Kidney epithelial cell (primary cell): ENCODE results near the gene DCANP1. TPM values are rescaled to one million over a fixed set of nuclear protein-coding genes. Genes with fewer than 3 reads are reported as not detected.
"Not testable (repeated sequence)": the region's sequence is repeated elsewhere in the genome, so short reads cannot be mapped to it uniquely, and the experiment has no call there.

Experiments used
- DNase-seq: peaks from one replicate; pipeline ENCODE4 v3.0.0-alpha.2; 2010; ENCODE audit warnings: low read depth
- H3K27me3 ChIP-seq: 2 replicates; pipeline ENCODE4 v1.6.0; 2011; ENCODE audit warnings: low read length; ENCODE audit not compliant: control insufficient read depth, insufficient read depth
- H3K36me3 ChIP-seq: 2 replicates; pipeline ENCODE4 v1.5.1; 2011; ENCODE audit warnings: low read length; ENCODE audit not compliant: control insufficient read depth, insufficient read depth
- H3K4me3 ChIP-seq: 2 replicates; pipeline ENCODE4 v1.5.1; 2011; ENCODE audit warnings: low read depth, mild to moderate bottlenecking, control low read depth, low read length
- total RNA-seq: library from RNA; depleted of rRNA; stranded (reverse); fragments of >200 nt; gene quantifications from 2 replicates; pipeline ENCODE4 v1.2.3, GENCODE V29; 2015
- TF ChIP-seq, protein P1 (sequence below): IDR thresholded peaks from 2 replicates; pipeline ENCODE4 v1.5.1; 2011; ENCODE audit warnings: mild to moderate bottlenecking, moderate library complexity, low read length, control low read depth, inconsistent platforms; ENCODE audit not compliant: insufficient read depth, poor library complexity, severe bottlenecking

The DCANP1 gene, protein sequence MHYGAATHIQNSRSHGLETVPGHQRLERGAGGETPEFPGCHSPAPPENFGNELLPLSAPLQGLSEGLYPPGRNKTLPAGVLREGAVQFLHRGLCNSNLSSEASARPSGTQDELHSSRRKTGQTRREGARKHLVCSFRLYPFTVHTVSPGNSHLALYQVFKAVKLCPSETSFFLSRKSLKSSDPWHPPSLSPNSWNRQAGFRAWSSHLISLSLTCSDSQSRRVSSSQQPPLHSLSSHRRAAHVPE
- not detected in 2 replicates for total RNA-seq

DNA sequence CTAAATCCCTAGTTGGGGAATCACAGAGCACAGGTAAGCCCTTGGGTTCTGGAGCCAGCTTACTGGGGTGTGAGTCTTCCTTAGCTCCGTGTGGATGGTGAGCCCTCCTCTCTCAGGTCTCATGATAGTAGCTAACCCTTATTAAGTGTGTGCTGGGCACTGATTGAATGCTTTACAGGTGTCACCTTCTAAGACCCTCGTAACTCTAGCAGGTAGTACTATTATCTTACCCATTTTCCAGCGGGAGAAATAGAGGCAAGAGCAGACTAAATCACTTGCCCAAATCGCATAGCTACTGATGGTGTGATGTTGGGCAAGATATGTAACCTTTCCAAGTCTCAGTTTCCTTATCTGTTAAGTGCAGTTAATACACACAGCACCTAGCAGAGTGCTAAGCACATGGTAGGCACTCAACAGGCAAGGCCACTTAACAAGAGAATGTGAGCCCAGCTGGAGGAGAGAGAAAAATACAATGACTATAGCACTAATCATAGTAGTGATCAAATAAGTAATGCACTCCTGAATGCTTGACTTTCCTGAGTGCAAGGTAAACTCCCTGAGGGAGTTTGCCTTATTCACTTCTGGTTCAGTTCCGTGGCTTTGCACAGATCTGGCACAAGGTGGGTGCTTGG, at the start of gene DCANP1:
Gene DCANP1 (minus strand): TSS at position 51 of the 632 bp plus-strand sequence. CDS start 240 bp downstream, outside the sequence.
- TF ChIP-seq, protein P1, sequence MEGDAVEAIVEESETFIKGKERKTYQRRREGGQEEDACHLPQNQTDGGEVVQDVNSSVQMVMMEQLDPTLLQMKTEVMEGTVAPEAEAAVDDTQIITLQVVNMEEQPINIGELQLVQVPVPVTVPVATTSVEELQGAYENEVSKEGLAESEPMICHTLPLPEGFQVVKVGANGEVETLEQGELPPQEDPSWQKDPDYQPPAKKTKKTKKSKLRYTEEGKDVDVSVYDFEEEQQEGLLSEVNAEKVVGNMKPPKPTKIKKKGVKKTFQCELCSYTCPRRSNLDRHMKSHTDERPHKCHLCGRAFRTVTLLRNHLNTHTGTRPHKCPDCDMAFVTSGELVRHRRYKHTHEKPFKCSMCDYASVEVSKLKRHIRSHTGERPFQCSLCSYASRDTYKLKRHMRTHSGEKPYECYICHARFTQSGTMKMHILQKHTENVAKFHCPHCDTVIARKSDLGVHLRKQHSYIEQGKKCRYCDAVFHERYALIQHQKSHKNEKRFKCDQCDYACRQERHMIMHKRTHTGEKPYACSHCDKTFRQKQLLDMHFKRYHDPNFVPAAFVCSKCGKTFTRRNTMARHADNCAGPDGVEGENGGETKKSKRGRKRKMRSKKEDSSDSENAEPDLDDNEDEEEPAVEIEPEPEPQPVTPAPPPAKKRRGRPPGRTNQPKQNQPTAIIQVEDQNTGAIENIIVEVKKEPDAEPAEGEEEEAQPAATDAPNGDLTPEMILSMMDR = no peak
- no peak within 1 kb of the TSS for H3K4me3 ChIP-seq
- H3K27me3 ChIP-seq = peaks cover 4% of the 10 kb centered on the region
- no peaks in the 10 kb centered on the region for H3K36me3 ChIP-seq
- no peak for DNase-seq

DNA sequence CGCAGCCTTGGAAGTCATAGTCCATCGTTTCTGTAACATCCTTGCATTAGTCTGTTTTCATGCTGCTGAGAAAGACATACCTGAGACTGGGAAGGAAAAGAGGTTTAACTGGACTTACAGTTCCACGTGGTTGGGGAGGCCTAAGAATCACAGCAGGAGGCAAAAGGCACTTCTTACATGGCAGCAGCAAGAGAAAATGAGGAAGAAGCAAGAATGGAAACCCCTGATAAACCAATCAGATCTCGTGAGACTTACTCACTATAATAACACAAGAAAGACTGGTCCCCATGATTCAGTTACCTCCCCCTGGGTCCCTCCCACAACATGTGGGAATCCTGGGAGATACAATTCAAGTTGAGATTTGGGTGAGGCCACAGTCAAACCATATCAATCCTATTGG, 48.4 kb upstream of the DCANP1 start:
- H3K27me3 ChIP-seq = peaks cover 20% of the 10 kb centered on the region
- DNase-seq, H3K36me3 ChIP-seq, H3K4me3 ChIP-seq: not testable (repeated sequence)

DNA sequence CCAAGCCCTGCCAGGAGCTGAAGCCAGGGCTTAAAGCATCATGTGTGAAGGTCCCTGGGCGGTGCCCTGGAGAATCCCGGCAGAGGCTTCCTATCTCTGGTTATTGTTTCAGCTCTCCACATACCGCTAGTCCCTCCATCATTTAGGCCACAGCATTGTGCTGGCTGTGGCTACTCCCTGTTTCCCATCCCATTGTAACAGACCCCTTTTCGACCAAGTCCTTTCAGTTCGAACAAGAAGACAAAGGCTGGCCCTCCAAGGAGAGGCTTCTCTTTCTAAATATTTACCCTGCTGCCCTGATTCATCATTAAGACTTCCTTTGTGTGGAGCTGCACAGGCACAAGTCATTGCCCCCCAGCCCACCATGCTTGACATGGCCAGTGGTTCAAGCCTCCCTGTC, 47.0 kb upstream of the DCANP1 start:
- no peak for DNase-seq
- Histone ChIP-seq H3K4me3 (no peak overlapping the region), H3K36me3 (no peaks in the 10 kb centered on the region), H3K27me3 (peaks cover 33% of the 10 kb centered on the region)
- TF ChIP-seq, protein P1 = no peak

DNA sequence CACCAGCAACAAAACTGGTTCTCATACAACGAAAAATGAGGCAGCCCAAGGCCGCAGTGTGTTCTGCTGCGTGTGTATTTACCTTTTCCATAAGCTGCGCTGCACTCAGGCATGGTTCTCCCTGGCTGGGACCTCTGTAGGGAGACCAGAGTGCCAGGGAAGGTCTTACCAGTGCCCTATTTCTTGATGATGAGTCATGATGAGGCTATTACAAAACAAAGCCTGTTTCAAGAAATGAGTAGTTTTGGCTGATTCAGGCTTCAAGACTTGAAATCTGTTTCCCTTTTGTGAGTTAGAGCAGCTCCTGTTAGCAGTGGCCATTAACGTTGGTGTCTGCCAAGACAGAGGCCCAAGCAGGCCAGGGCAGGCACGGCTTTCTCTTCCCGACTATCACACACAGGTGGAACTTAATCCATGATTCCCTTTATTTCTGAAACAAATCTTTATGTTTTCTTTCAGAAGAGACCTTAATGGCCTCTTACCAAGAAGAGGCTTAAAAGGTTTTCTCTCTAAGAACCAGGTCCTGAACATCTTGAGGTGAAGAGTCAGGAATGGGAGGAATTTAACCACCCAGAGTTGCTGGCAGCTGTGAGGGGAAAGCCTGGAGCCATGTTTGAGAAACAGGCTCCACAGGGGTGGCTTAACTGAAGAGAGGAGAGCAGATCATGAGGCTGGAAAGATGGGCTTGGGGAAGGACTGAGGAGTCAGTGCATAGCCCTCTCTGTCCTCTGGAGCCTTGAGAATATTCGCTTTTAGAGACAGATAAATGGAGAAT, 46.4 kb upstream of the DCANP1 start:
- Histone ChIP-seq H3K27me3 (peaks cover 36% of the 10 kb centered on the region), H3K4me3 (no peak overlapping the region), H3K36me3 (no peaks in the 10 kb centered on the region)
- DNase-seq = peak; percentile 45
- TF ChIP-seq, protein P1 = no peak

DNA sequence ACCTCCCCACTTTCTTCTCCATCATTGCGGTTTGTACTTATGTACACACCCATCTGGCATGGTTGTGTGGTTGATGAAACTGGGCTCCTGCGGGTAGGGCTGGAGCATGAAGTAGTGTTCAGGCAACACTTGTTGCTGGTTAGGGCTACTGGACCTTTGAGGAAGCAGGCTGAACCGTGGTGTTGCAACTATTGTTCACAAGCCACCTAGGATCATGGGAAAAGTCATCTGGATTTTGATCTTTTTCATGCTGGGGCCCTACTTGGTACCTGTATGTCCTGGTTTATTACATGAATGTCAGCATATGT, 45.1 kb upstream of the DCANP1 start:
- DNase-seq = no peak
- H3K36me3 ChIP-seq = no peaks in the 10 kb centered on the region
- TF ChIP-seq, protein P1 = no peak
- H3K27me3 ChIP-seq = peaks cover 41% of the 10 kb centered on the region
- H3K4me3 ChIP-seq = no peak overlapping the region

DNA sequence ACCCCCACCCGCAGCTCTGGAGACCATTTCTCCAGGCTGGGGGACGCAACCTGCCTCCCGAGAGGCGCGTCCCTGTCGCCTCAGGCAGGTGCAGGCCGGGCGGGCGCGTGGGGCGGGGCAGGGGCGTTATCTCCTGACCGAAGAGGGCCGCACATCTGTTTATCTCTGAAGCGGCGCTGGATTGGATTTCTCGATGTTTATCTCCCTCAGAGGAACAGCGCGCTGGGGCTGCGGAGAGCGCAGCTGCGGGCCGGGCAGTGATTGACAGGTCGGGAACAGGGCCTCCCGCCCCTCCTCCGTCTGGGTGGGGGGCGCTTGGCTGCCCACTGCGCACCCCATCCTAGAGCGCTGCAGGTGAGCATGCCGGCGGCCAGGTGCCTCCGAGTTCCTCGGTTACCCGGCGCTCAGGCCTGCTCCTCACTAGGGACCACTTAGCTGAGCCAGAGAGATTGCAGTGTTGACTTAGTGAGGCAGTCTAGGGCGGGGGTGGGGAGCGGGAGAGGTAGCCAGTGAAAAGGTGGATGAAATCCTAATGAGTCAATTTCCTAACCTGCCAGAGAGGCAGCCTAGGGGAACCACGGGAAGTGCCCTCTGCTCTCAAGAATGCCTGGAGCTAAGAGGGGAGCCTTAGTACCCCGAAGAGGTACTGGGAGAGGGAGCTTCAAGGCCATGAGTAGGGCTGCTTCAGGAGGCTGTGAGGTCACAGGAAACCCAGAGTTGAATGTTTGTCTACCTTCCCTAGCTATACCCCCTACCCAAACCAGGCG, 44.6 kb upstream of the DCANP1 start:
- Histone ChIP-seq H3K27me3 (peaks cover 45% of the 10 kb centered on the region), H3K36me3 (no peaks in the 10 kb centered on the region), H3K4me3 (no peak overlapping the region)
- DNase-seq = no peak
- TF ChIP-seq, protein P1 = no peak
